Transverse colon (tissue), 4 donors: Measurements from ENCODE around the gene CMTM1. TPM values are rescaled to one million over a fixed set of nuclear protein-coding genes. Genes with fewer than 3 reads are reported as not detected.

ENCODE experiments used
- DNase-seq: peaks from one replicate; pipeline ENCODE4 v3.0.0-alpha.2; 2019
- H3K27ac ChIP-seq, 4 donors: fragments of 200-600 bp; sonication (generic); 2 replicates each; pipeline ENCODE4 v1.5.1; 2016 to 2018; ENCODE audit warnings: inconsistent platforms in 4 of 4
- H3K27me3 ChIP-seq: fragments of 200-600 bp; sonication (generic); 2 replicates; pipeline ENCODE4 v1.5.1; 2017; ENCODE audit warnings: inconsistent platforms
- H3K36me3 ChIP-seq, 4 donors: fragments of 200-600 bp; sonication (generic); 2 replicates each; pipeline ENCODE4 v1.5.1; 2017 to 2019; ENCODE audit warnings: inconsistent platforms in 4 of 4
- H3K4me1 ChIP-seq, 4 donors: fragments of 200-600 bp; sonication (generic); 2 replicates each; pipeline ENCODE4 v1.5.1; 2017 to 2020; ENCODE audit warnings: inconsistent platforms in 4 of 4
- H3K4me3 ChIP-seq, 4 donors: fragments of 200-600 bp; sonication (generic); 1 replicate in 1 of 4; 2 replicates in 3 of 4; pipeline versions ENCODE4 v1.5.1 to v1.6.1; 2017 to 2019; ENCODE audit warnings: inconsistent platforms in 4 of 4
- H3K9me3 ChIP-seq, 2 donors: fragments of 200-600 bp; sonication (generic); 2 replicates each; pipeline ENCODE4 v1.5.1; 2017 to 2019; ENCODE audit warnings: inconsistent platforms in 2 of 2
- CTCF ChIP-seq, 5 experiments: fragments of 200-600 bp in 3 of 5; fragments of 450-650 bp in 2 of 5; sonication (generic) in 3 of 5; IDR thresholded peaks; 1 replicate in 2 of 5; 2 replicates in 3 of 5; pipeline ENCODE4 v1.5.1; 2016 to 2017; ENCODE audit warnings: antibody characterized with exemption in 5 of 5, inconsistent platforms in 3 of 5, mild to moderate bottlenecking in 2 of 5, moderate library complexity in 1 of 5
- EP300 ChIP-seq: sonication (generic); formaldehyde crosslinking; IDR thresholded peaks from one replicate; pipeline ENCODE4 v1.6.1; 2017; ENCODE audit warnings: antibody characterized with exemption, low read depth
- POLR2A ChIP-seq: fragments of 450-650 bp; IDR thresholded peaks from one replicate; pipeline ENCODE4 v1.6.1; 2016; ENCODE audit warnings: antibody characterized with exemption, mild to moderate bottlenecking, moderate library complexity
- POLR2AphosphoS5 ChIP-seq, 3 donors: sonication (generic); formaldehyde crosslinking; IDR thresholded peaks; one replicate each; pipeline ENCODE4 v1.6.1; 2016; ENCODE audit warnings: antibody characterized with exemption in 3 of 3
- WGBS, 2 donors: methylation state at CpG; one replicate each; pipeline ENCODE4 v1.1.5; 2018; ENCODE audit warnings: low coverage in 1 of 2; 5-methylcytosine and 5-hydroxymethylcytosine counted together
- in situ Hi-C, 4 donors: fragments of 200-750 bp; cut with MboI; loops; one replicate each; pipeline versions ENCODE4 v1.15.0 to v1.15.1; 2017; ENCODE audit warnings: low sequenced_read_pairs in 3 of 4, low pct_ligation_motif_present in 1 of 4, low pct_unique_long_range_greater_than_20kb in 1 of 4
- intact Hi-C: fragments of 100-400 bp; cut with DNase I; formaldehyde crosslinking; loops from one replicate; pipeline ENCODE4 v1.15.1; 2023; ENCODE audit warnings: low total_unique reads
- total RNA-seq, 4 donors: library from RNA; depleted of rRNA; stranded (reverse); fragments of >200 nt; gene quantifications; one replicate each; pipeline ENCODE4 v1.1.0, GENCODE V29; 2016

Gene CMTM1
- total RNA-seq, 4 donors from 2014 or later = 2.0 to 34.2 (median 4.0) TPM; not detected in 1

DNA sequence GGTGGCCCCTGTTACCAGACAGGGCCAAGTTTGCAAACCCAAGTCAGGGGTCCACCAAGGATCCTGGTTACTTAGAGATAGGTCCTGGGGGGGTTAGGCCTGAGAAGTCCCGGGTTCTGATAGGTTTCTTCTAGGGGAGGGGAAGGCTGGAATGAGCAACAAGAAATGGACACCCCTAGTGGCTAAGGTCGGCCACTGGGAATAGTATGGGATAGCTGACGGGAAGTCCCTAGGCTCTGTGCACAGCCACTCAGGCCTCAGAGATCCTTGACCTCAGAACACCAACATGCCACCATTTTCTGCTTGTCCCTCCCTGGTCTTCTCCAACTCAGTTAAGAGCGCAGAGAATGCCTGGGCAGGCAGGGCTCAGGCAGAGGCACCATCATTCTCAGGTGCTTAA is 29.7 kb upstream of the CMTM1 start:
- Histone ChIP-seq H3K4me1 (peaks cover 0 to 4% (median 0%) of the 10 kb centered on the region in 4 donors), H3K9me3 (no peaks in the 10 kb centered on the region), H3K36me3 (peaks cover 0 to 13% (median under 1%) of the 10 kb centered on the region in 4 donors), H3K27me3 (no peaks in the 10 kb centered on the region), H3K4me3 (no peak overlapping the region), H3K27ac (no peak overlapping the region)
- intact Hi-C loops (no loop called here), in situ Hi-C loops (no loop called here)
- no peak for DNase-seq
- 91% methylated on average over 4 of the region's 4 CpGs; no CpG with 5 or more reads in 1 of the 2 donors for WGBS, 2 donors
- TF ChIP-seq CTCF (IDR thresholded peaks at IDR 0.05) (no peak), POLR2A (no peak), EP300 (no peak), POLR2AphosphoS5 (IDR thresholded peaks at IDR 0.05) (no peak)

DNA sequence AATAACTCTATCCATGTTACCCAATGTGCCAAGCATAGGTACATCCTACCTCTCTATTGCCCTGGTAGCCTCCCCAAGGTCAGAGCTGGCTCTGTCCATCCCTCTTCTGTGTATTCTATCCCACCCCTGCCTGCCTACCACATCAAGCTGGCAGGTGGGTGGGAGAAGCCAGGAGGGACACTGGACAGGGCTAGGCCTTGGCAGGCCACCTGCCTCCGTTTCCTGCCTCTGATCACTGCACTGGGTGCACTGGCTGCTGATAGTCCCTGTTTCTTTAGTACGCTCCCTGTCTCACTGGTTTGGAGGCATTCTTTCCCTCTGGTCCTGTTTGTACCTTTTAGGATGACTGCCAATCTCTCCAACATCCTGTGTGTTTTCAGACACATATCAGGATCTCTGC is 29.0 kb upstream of the CMTM1 start:
- in situ Hi-C loops = no loop called here
- intact Hi-C loops = no loop called here
- H3K27ac ChIP-seq = no peak overlapping the region

GRCh38 chr16:66538910-66539309 is 27.3 kb upstream of the CMTM1 start:
- 70 to 88% methylated on average over 2 to 5 of the region's 5 CpGs for WGBS, 2 donors
- TF ChIP-seq POLR2A (no peak), CTCF (IDR thresholded peaks at IDR 0.05) (no peak), POLR2AphosphoS5 (IDR thresholded peaks at IDR 0.05) (no peak), EP300 (no peak)
- Histone ChIP-seq H3K4me1 (peaks cover 0 to 4% (median 0%) of the 10 kb centered on the region in 4 donors), H3K27ac (no peak overlapping the region), H3K4me3 (no peak overlapping the region), H3K36me3 (peaks cover 0 to 10% (median 4%) of the 10 kb centered on the region in 4 donors), H3K9me3 (no peaks in the 10 kb centered on the region), H3K27me3 (no peaks in the 10 kb centered on the region)
- in situ Hi-C loops = no loop called here
- no peak for DNase-seq
- intact Hi-C loops = no loop called here

More for the DNA sequence above, 29.0 kb upstream of the CMTM1 start:
- H3K27me3 ChIP-seq = no peaks in the 10 kb centered on the region
- H3K4me1 ChIP-seq = peaks cover 0 to 4% (median 0%) of the 10 kb centered on the region in 4 donors
- no peak for DNase-seq
- no peaks in the 10 kb centered on the region for H3K9me3 ChIP-seq
- TF ChIP-seq EP300 = no peak
- no peak for TF ChIP-seq POLR2A
- TF ChIP-seq CTCF (IDR thresholded peaks at IDR 0.05) = no peak
- TF ChIP-seq POLR2AphosphoS5 (IDR thresholded peaks at IDR 0.05) = no peak
- WGBS, 2 donors = 93% methylated on average over 2 of the region's 2 CpGs; no CpG with 5 or more reads in 1 of the 2 donors
- peaks cover 0 to 10% (median 0%) of the 10 kb centered on the region in 4 donors for H3K36me3 ChIP-seq
- no peak overlapping the region for H3K4me3 ChIP-seq

DNA sequence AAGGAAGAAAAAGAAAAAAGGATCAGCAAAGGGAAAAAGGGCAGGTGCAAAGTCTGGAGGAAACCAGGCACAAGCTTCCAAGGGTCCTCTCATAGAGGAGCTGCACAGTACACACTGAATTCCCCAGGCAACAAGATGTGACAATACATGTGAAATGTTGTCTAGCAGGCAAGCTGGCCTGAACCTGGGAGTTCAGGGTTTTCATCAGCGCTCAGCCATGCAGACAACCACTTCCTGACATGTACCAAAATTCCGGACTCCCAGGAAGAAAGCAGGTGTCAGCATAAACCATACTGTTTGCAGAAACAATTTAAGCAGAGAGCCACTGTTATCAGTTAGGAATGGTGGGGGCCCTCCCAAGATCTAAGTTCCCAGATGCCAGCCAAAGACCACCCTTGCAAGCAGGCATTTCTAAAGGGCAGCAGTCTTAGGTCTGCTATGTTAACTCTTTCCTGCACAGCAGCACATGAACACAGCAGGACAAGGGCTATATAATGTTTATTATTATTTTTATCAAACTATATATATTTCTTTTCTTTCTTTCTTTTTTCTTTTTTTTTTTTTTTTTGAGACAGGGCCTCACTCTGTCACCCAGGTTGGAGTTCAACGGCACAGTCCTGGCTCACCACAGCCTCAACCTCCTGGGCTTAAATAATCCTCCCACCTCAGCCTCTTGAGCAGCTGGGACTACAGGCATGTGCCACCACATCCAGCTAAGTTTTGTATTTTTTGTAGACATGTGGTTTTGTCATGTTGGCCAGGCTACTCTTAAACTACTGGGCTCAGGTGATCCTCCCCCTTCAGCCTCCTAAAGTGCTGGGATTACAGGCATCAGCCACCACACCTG is 26.4 kb upstream of the CMTM1 start:
- 60 to 86% methylated on average over 1 to 3 of the region's 3 CpGs for WGBS, 2 donors
- Histone ChIP-seq H3K27me3 (no peaks in the 10 kb centered on the region), H3K9me3 (no peaks in the 10 kb centered on the region), H3K27ac (no peak overlapping the region), H3K4me1 (peaks cover 0 to 4% (median 0%) of the 10 kb centered on the region in 4 donors), H3K36me3 (peaks cover 0 to 10% (median 4%) of the 10 kb centered on the region in 4 donors), H3K4me3 (no peak overlapping the region)
- TF ChIP-seq EP300 (no peak), CTCF (IDR thresholded peaks at IDR 0.05) (no peak), POLR2AphosphoS5 (IDR thresholded peaks at IDR 0.05) (no peak), POLR2A (no peak)
- in situ Hi-C loops (no loop called here), intact Hi-C loops (no loop called here)
- no peak for DNase-seq
